Fibroblast of lung (primary cell): ENCODE measurements around the gene ANKRD35.

Experiments used
- EZH2 ChIP-seq: IDR thresholded peaks from 2 replicates; pipeline ENCODE4 v1.5.1; 2012; ENCODE audit warnings: low read length, control low read depth, mild to moderate bottlenecking; ENCODE audit errors: missing control alignments
- TF ChIP-seq, protein P1 (sequence below), 2 donors: IDR thresholded peaks in 1 of 2; conservative IDR thresholded peaks in 1 of 2; 1 replicate in 1 of 2; 2 replicates in 1 of 2; pipeline ENCODE4 v1.5.1; 2011 to 2012; ENCODE audit warnings: low read length in 2 of 2, control low read depth in 1 of 2, inconsistent platforms in 1 of 2, low read depth in 1 of 2, mild to moderate bottlenecking in 1 of 2

DNA sequence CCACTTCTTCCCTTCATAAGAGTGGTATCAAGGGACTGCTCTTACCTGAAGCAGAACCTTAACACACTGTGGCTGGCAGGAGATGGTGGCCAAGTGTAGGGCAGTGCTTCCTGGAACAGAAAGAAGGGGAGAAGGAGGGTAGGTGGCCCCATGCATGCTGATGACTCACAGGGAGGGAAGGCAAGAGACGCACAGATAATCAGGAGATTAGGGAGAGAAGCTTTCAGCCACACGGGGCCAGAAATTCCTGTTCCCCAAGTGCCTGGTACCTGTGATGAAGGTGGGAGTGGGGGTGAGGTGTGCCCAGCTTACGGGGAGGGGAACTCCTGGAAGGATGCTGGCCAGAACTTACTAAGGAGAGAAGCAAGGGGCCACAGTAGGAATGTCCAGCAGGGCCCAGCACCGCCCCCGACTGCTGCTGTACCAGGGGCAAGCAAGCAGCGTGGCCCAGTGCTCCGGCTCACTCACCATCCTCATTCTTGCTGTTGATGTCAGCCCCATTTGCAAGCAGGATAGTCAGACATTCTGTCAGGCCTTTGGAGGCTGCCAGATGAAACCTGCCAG is 7.7 kb downstream of the ANKRD35 start:
- TF ChIP-seq, protein P1, sequence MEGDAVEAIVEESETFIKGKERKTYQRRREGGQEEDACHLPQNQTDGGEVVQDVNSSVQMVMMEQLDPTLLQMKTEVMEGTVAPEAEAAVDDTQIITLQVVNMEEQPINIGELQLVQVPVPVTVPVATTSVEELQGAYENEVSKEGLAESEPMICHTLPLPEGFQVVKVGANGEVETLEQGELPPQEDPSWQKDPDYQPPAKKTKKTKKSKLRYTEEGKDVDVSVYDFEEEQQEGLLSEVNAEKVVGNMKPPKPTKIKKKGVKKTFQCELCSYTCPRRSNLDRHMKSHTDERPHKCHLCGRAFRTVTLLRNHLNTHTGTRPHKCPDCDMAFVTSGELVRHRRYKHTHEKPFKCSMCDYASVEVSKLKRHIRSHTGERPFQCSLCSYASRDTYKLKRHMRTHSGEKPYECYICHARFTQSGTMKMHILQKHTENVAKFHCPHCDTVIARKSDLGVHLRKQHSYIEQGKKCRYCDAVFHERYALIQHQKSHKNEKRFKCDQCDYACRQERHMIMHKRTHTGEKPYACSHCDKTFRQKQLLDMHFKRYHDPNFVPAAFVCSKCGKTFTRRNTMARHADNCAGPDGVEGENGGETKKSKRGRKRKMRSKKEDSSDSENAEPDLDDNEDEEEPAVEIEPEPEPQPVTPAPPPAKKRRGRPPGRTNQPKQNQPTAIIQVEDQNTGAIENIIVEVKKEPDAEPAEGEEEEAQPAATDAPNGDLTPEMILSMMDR (conservative IDR thresholded peaks at IDR 0.05 in 1 of 2, IDR thresholded peaks at IDR 0.05 in 1 of 2; ENCODE audit: low read depth in 1 of 2, low read length in 2 of 2): no peak
- no peak for TF ChIP-seq EZH2
